Measurements from ENCODE around the gene ATXN7L1.
A peak's percentile ranks its signal among the peaks of the same experiment; 100 is the strongest.

ATXN7L1 gene

DNA sequence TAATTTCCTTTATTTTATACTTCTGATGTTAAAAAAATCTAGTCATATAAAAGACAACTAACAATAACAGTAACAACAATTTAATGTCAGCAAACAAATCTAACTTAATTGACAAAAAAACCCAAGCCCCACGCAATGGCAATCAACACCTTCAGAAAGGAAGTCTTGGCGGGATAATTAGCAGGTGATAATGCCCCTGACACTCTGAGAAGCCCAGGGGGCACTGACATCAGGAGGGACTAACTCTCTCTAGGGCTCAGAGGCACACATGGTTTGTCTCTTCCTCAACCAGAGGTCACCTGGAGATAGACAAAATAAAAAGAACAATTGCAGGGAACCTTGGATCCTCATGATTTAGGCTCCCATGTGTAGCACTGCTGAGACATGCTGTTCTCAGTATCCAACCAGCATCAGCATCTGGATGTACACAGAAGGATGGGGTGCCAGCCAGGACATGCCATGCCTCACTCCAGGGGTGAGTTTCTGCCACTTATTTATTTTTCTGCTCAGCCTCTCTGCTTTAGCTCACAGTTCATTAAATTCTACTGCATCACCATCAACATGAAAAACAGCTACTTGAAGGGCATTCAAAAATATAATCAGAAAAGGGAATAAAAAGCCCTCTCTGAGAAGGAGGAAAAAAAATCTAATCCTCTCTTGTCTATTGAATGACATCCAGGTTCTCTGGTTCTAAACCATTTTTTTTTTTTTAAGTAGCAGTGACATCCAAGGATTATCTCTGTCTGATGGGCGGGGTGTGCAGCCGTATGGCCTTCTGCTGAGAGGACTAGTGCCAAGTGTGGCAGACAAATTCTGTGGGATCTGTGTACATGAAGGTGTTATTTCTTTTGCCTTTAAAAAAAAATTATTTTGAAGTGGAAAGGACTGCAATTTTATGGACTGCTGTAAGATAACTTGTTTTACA, 96.3 kb downstream of the ATXN7L1 start:
- H3K4me1 ChIP-seq (ENCODE audit: control insufficient read depth, insufficient read depth, low read length) = peaks cover 9% of the 10 kb centered on the region
- no CpG with 5 or more reads among the region's 4 CpGs for WGBS (ENCODE audit: insufficient coverage, insufficient read length)
- DNase-seq (ENCODE audit: low read depth, low spot score) = no peak

GRCh38 chr7:105778956-105779355, 97.4 kb downstream of the ATXN7L1 start:
- DNase-seq (ENCODE audit: low read depth, low spot score) = no peak
- peaks cover 10% of the 10 kb centered on the region for H3K4me1 ChIP-seq (ENCODE audit: control insufficient read depth, insufficient read depth, low read length)
- no peaks in the 10 kb centered on the region for H3K9me3 ChIP-seq (ENCODE audit: control insufficient read depth, insufficient read depth, low read length)
- H3K27ac ChIP-seq (ENCODE audit: low read length) = no peak overlapping the region
- no peaks in the 10 kb centered on the region for H3K27me3 ChIP-seq (ENCODE audit: control insufficient read depth, insufficient read depth, low read length)
- no peak overlapping the region for H3K4me3 ChIP-seq (ENCODE audit: low read length)
- no peaks in the 10 kb centered on the region for H3K36me3 ChIP-seq (ENCODE audit: control insufficient read depth, insufficient read depth, low read length)
- WGBS (ENCODE audit: insufficient coverage, insufficient read length) = no CpG with 5 or more reads among the region's 3 CpGs

More for the DNA sequence above, 96.3 kb downstream of the ATXN7L1 start:
- H3K4me3 ChIP-seq (ENCODE audit: low read length) = no peak overlapping the region
- no peaks in the 10 kb centered on the region for H3K36me3 ChIP-seq (ENCODE audit: control insufficient read depth, insufficient read depth, low read length)
- H3K27ac ChIP-seq (ENCODE audit: low read length) = no peak overlapping the region
- no peaks in the 10 kb centered on the region for H3K9me3 ChIP-seq (ENCODE audit: control insufficient read depth, insufficient read depth, low read length)
- H3K27me3 ChIP-seq (ENCODE audit: control insufficient read depth, insufficient read depth, low read length) = no peaks in the 10 kb centered on the region

- no CpG with 5 or more reads among the region's 11 CpGs for WGBS (ENCODE audit: insufficient coverage, insufficient read length)
- Histone ChIP-seq H3K9me3 (ENCODE audit: control insufficient read depth, insufficient read depth, low read length) (no peaks in the 10 kb centered on the region), H3K27me3 (ENCODE audit: control insufficient read depth, insufficient read depth, low read length) (no peaks in the 10 kb centered on the region), H3K4me3 (ENCODE audit: low read length) (no peak overlapping the region), H3K27ac (ENCODE audit: low read length) (no peak overlapping the region), H3K4me1 (ENCODE audit: control insufficient read depth, insufficient read depth, low read length) (peaks cover 15% of the 10 kb centered on the region), H3K36me3 (ENCODE audit: control insufficient read depth, insufficient read depth, low read length) (no peaks in the 10 kb centered on the region)
- DNase-seq (ENCODE audit: low read depth, low spot score) = no peak
These were observed 99.2 kb downstream of the ATXN7L1 start for GRCh38 chr7:105776986-105777910.

GRCh38 chr7:105776068-105776790, 100.2 kb downstream of the ATXN7L1 start:
- peak; percentile 84 for DNase-seq (ENCODE audit: low read depth, low spot score)
- Histone ChIP-seq H3K4me3 (ENCODE audit: low read length) (no peak overlapping the region), H3K27me3 (ENCODE audit: control insufficient read depth, insufficient read depth, low read length) (no peaks in the 10 kb centered on the region), H3K9me3 (ENCODE audit: control insufficient read depth, insufficient read depth, low read length) (no peaks in the 10 kb centered on the region), H3K27ac (ENCODE audit: low read length) (no peak overlapping the region), H3K4me1 (ENCODE audit: control insufficient read depth, insufficient read depth, low read length) (peaks cover 15% of the 10 kb centered on the region), H3K36me3 (ENCODE audit: control insufficient read depth, insufficient read depth, low read length) (no peaks in the 10 kb centered on the region)
- WGBS (ENCODE audit: insufficient coverage, insufficient read length) = no CpG with 5 or more reads among the region's 6 CpGs

DNA sequence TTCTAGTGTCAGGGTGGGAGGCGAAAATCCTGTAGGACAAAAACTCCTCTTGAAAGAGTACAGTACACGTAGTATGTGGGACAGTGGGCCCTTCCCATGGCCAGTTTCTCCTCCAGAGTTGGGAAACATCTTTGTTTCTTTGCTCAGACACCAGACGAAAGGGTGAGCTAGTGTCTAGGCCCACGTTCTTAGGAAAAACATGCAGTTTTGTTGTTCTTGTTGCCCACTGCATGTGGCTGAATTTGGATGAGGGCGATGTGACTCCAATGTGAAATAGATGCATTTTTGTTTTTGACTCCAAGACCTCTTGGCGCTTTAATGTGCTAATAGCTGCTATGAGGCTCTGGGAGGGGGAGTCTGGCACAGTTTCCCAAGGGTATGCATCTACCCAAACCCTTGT, 100.8 kb downstream of the ATXN7L1 start:
- Histone ChIP-seq H3K27ac (ENCODE audit: low read length) (no peak overlapping the region), H3K36me3 (ENCODE audit: control insufficient read depth, insufficient read depth, low read length) (no peaks in the 10 kb centered on the region), H3K9me3 (ENCODE audit: control insufficient read depth, insufficient read depth, low read length) (no peaks in the 10 kb centered on the region), H3K27me3 (ENCODE audit: control insufficient read depth, insufficient read depth, low read length) (no peaks in the 10 kb centered on the region), H3K4me1 (ENCODE audit: control insufficient read depth, insufficient read depth, low read length) (peaks cover 15% of the 10 kb centered on the region), H3K4me3 (ENCODE audit: low read length) (no peak overlapping the region)
- no peak for DNase-seq (ENCODE audit: low read depth, low spot score)
- WGBS (ENCODE audit: insufficient coverage, insufficient read length) = no CpG with 5 or more reads among the region's 6 CpGs

DNA sequence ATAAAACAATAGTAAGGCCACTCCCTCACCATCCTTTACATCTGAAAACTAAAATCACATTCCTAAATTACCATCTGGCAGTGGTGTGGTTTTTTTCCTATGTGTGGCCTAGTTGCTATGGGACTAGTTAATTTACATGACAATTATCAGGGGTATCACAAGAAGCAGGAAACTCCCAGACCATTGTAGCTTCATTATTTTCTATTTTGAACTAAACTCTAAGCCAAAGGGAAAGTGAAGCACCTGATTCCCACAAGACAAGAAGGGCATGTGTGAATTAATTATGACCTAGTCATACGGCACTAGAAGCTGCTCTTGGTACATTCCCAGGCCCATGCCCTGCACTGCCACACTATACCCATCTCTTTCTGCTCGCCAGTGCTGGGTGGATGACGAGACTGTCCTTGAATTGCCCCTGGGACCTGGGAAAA, 103.4 kb downstream of the ATXN7L1 start:
- no peak for DNase-seq (ENCODE audit: low read depth, low spot score)
- no peaks in the 10 kb centered on the region for H3K27me3 ChIP-seq (ENCODE audit: control insufficient read depth, insufficient read depth, low read length)
- H3K4me3 ChIP-seq (ENCODE audit: low read length) = no peak overlapping the region
- no peaks in the 10 kb centered on the region for H3K36me3 ChIP-seq (ENCODE audit: control insufficient read depth, insufficient read depth, low read length)
- no peaks in the 10 kb centered on the region for H3K9me3 ChIP-seq (ENCODE audit: control insufficient read depth, insufficient read depth, low read length)
- no CpG with 5 or more reads among the region's 3 CpGs for WGBS (ENCODE audit: insufficient coverage, insufficient read length)
- H3K27ac ChIP-seq (ENCODE audit: low read length) = peak overlapping the region; percentile 90
- H3K4me1 ChIP-seq (ENCODE audit: control insufficient read depth, insufficient read depth, low read length) = peaks cover 19% of the 10 kb centered on the region

- H3K27me3 ChIP-seq (ENCODE audit: control insufficient read depth, insufficient read depth, low read length) = no peaks in the 10 kb centered on the region
- WGBS (ENCODE audit: insufficient coverage, insufficient read length) = no CpG with 5 or more reads among the region's 9 CpGs
- H3K4me3 ChIP-seq (ENCODE audit: low read length) = no peak overlapping the region
- DNase-seq (ENCODE audit: low read depth, low spot score) = no peak
- H3K4me1 ChIP-seq (ENCODE audit: control insufficient read depth, insufficient read depth, low read length) = peaks cover 10% of the 10 kb centered on the region; the same call in 1 of the 2 replicates
- no peaks in the 10 kb centered on the region for H3K36me3 ChIP-seq (ENCODE audit: control insufficient read depth, insufficient read depth, low read length)
- no peak overlapping the region for H3K27ac ChIP-seq (ENCODE audit: low read length)
- H3K9me3 ChIP-seq (ENCODE audit: control insufficient read depth, insufficient read depth, low read length) = no peaks in the 10 kb centered on the region
These were observed 106.3 kb downstream of the ATXN7L1 start for GRCh38 chr7:105769901-105770628.

GRCh38 chr7:105768898-105769507, 107.4 kb downstream of the ATXN7L1 start:
- Histone ChIP-seq H3K27me3 (ENCODE audit: control insufficient read depth, insufficient read depth, low read length) (no peaks in the 10 kb centered on the region), H3K27ac (ENCODE audit: low read length) (no peak overlapping the region), H3K4me3 (ENCODE audit: low read length) (no peak overlapping the region), H3K4me1 (ENCODE audit: control insufficient read depth, insufficient read depth, low read length) (peaks cover 9% of the 10 kb centered on the region; the same call in 1 of the 2 replicates), H3K9me3 (ENCODE audit: control insufficient read depth, insufficient read depth, low read length) (no peaks in the 10 kb centered on the region), H3K36me3 (ENCODE audit: control insufficient read depth, insufficient read depth, low read length) (no peaks in the 10 kb centered on the region)
- WGBS (ENCODE audit: insufficient coverage, insufficient read length) = no CpG with 5 or more reads among the region's 9 CpGs
- DNase-seq (ENCODE audit: low read depth, low spot score) = no peak

GRCh38 chr7:105768117-105768516, 108.3 kb downstream of the ATXN7L1 start:
- Histone ChIP-seq H3K4me3 (ENCODE audit: low read length) (no peak overlapping the region), H3K4me1 (ENCODE audit: control insufficient read depth, insufficient read depth, low read length) (peaks cover 4% of the 10 kb centered on the region; the same call in 1 of the 2 replicates), H3K27ac (ENCODE audit: low read length) (no peak overlapping the region), H3K9me3 (ENCODE audit: control insufficient read depth, insufficient read depth, low read length) (no peaks in the 10 kb centered on the region), H3K27me3 (ENCODE audit: control insufficient read depth, insufficient read depth, low read length) (no peaks in the 10 kb centered on the region), H3K36me3 (ENCODE audit: control insufficient read depth, insufficient read depth, low read length) (no peaks in the 10 kb centered on the region)
- no CpG with 5 or more reads among the region's 3 CpGs for WGBS (ENCODE audit: insufficient coverage, insufficient read length)
- no peak for DNase-seq (ENCODE audit: low read depth, low spot score)
